Progenitor cell of endocrine pancreas (in vitro differentiated cells): Measurements from ENCODE around the gene OGN. TPM values are rescaled to one million over a fixed set of nuclear protein-coding genes. Genes with fewer than 3 reads are reported as not detected.

Experiments used
- DNase-seq: peaks from one replicate; pipeline ENCODE4 v3.0.0; 2021; ENCODE audit warnings: low spot score; ENCODE audit not compliant: unreplicated experiment
- H3K27ac Mint-ChIP-seq: 2 replicates; pipeline ENCODE4 v1.8.0; 2021; ENCODE audit warnings: mild to moderate bottlenecking, moderate library complexity, mixed read lengths
- H3K27me3 Mint-ChIP-seq: 2 replicates; pipeline ENCODE4 v1.8.0; 2021; ENCODE audit warnings: mixed read lengths
- H3K36me3 Mint-ChIP-seq: 2 replicates; pipeline ENCODE4 v1.8.0; 2022; ENCODE audit warnings: mixed read lengths; ENCODE audit not compliant: insufficient read depth
- H3K4me1 Mint-ChIP-seq: 2 replicates; pipeline ENCODE4 v1.8.0; 2021; ENCODE audit warnings: low read depth, mixed read lengths
- H3K4me3 Mint-ChIP-seq: 2 replicates; pipeline ENCODE4 v1.8.0; 2021; ENCODE audit warnings: low read depth, mild to moderate bottlenecking, moderate library complexity, mixed read lengths
- H3K9me3 Mint-ChIP-seq: 2 replicates; pipeline ENCODE4 v1.8.0; 2021; ENCODE audit warnings: low read depth, mixed read lengths
- CTCF ChIP-seq: fragments of 200-600 bp; sonication (generic); IDR thresholded peaks from one replicate; pipeline ENCODE4 v1.5.0; 2021; ENCODE audit warnings: antibody characterized with exemption, mild to moderate bottlenecking; ENCODE audit not compliant: unreplicated experiment
- total RNA-seq: library from RNA; stranded (reverse); gene quantifications from 2 replicates; pipeline ENCODE4 v1.2.1, GENCODE V29; 2021

The OGN gene
- total RNA-seq, 1 donor from 2014 or later, result not detected

- no peaks in the 10 kb centered on the region for H3K36me3 Mint-ChIP-seq
- no peak overlapping the region for H3K4me3 Mint-ChIP-seq
- DNase-seq, result no peak
- H3K27ac Mint-ChIP-seq, result no peak overlapping the region
- no peaks in the 10 kb centered on the region for H3K9me3 Mint-ChIP-seq
- no peaks in the 10 kb centered on the region for H3K27me3 Mint-ChIP-seq
- H3K4me1 Mint-ChIP-seq, result peaks cover 2% of the 10 kb centered on the region
- TF ChIP-seq CTCF, result no peak
Measured at GRCh38 chr9:92402826-92403745, 1.3 kb downstream of the OGN start.

- Mint-ChIP-seq H3K4me3 (no peak overlapping the region), H3K9me3 (no peaks in the 10 kb centered on the region), H3K4me1 (peaks cover 2% of the 10 kb centered on the region), H3K36me3 (no peaks in the 10 kb centered on the region), H3K27me3 (no peaks in the 10 kb centered on the region), H3K27ac (no peak overlapping the region)
- no peak for DNase-seq
- TF ChIP-seq CTCF, result no peak
Measured at GRCh38 chr9:92402360-92402759, 2.0 kb downstream of the OGN start.

GRCh38 chr9:92397853-92398252 is 6.5 kb downstream of the OGN start:
- Mint-ChIP-seq H3K36me3 (no peaks in the 10 kb centered on the region), H3K9me3 (no peaks in the 10 kb centered on the region), H3K4me1 (no peaks in the 10 kb centered on the region), H3K27me3 (no peaks in the 10 kb centered on the region), H3K4me3 (no peak overlapping the region), H3K27ac (no peak overlapping the region)
- no peak for TF ChIP-seq CTCF
- no peak for DNase-seq

- H3K27me3 Mint-ChIP-seq, result no peaks in the 10 kb centered on the region
- no peak for TF ChIP-seq CTCF
- H3K27ac Mint-ChIP-seq, result no peak overlapping the region
- no peaks in the 10 kb centered on the region for H3K9me3 Mint-ChIP-seq
- H3K36me3 Mint-ChIP-seq, result no peaks in the 10 kb centered on the region
- no peak for DNase-seq
- H3K4me3 Mint-ChIP-seq, result no peak overlapping the region
- no peaks in the 10 kb centered on the region for H3K4me1 Mint-ChIP-seq
Measured at GRCh38 chr9:92395617-92396016, 8.8 kb downstream of the OGN start.

- Mint-ChIP-seq H3K27me3 (no peaks in the 10 kb centered on the region), H3K27ac (no peak overlapping the region), H3K4me3 (no peak overlapping the region), H3K9me3 (no peaks in the 10 kb centered on the region), H3K4me1 (no peaks in the 10 kb centered on the region), H3K36me3 (no peaks in the 10 kb centered on the region)
- DNase-seq, result no peak
- no peak for TF ChIP-seq CTCF
Measured at GRCh38 chr9:92393686-92394085, 10.7 kb downstream of the OGN start.
